H1 (cell line): Measurements from ENCODE around the gene RNASE11. TPM values are rescaled to one million over a fixed set of nuclear protein-coding genes. Genes with fewer than 3 reads are reported as not detected.

Source experiments
- GABPA ChIP-seq: IDR thresholded peaks from 2 replicates; pipeline ENCODE4 v1.6.1; 2011; ENCODE audit warnings: mild to moderate bottlenecking, low read length, moderate library complexity, borderline replicate concordance; ENCODE audit not compliant: insufficient read depth
- KDM4A ChIP-seq: IDR thresholded peaks from one replicate; pipeline ENCODE4 v1.7.1; 2012; ENCODE audit warnings: low read depth, mild to moderate bottlenecking, moderate library complexity, low read length, inconsistent platforms; ENCODE audit not compliant: severe bottlenecking
- SIX5 ChIP-seq: IDR thresholded peaks from 2 replicates; pipeline ENCODE4 v1.6.1; 2011; ENCODE audit warnings: mild to moderate bottlenecking, low read depth, low read length
- polyA plus RNA-seq, 7 experiments: library from polyadenylated mRNA; depleted of rRNA in 3 of 7; stranded (reverse) in 5 of 7; unstranded in 2 of 7; fragments of >200 nt in 5 of 7; fragments of 200-250 nt in 2 of 7; gene quantifications; 1 replicate in 5 of 7; 2 replicates in 1 of 7; 4 replicates in 1 of 7; pipeline versions ENCODE4 v1.2.1 to v1.2.3, GENCODE V29; 2011 to 2013; ENCODE audit warnings: missing spikeins in 2 of 7, mixed read lengths in 2 of 7
- total RNA-seq: library from RNA; stranded (reverse); fragmentation: NEBNext Ultra II Directional; extraction: Animal tissue kit (Norgen Biotek cat#: 25700); gene quantifications from 2 replicates; pipeline ENCODE4 v1.2.1, GENCODE V29; 2021

RNASE11 gene
- total and polyA plus RNA-seq, 2 of the 8 experiments (the other 6 are each of a cell fraction or from before 2014, with no cell fraction given) = not detected

GRCh38 chr14:20591235-20591634 lies 3.4 kb upstream of the RNASE11 start, which contains the start of gene RNASE12 (continued):
- no peak for TF ChIP-seq SIX5
- TF ChIP-seq KDM4A = no peak
- no peak for TF ChIP-seq GABPA
